ENCODE results near the gene IGFL2. TPM values are rescaled to one million over a fixed set of nuclear protein-coding genes. Genes with fewer than 3 reads are reported as not detected.
"Not testable (repeated sequence)": the region's sequence is repeated elsewhere in the genome, so short reads cannot be mapped to it uniquely, and the experiment has no call there.

IGFL2 gene
- total RNA-seq, 1 experiment from 2014 or later, result not detected

DNA sequence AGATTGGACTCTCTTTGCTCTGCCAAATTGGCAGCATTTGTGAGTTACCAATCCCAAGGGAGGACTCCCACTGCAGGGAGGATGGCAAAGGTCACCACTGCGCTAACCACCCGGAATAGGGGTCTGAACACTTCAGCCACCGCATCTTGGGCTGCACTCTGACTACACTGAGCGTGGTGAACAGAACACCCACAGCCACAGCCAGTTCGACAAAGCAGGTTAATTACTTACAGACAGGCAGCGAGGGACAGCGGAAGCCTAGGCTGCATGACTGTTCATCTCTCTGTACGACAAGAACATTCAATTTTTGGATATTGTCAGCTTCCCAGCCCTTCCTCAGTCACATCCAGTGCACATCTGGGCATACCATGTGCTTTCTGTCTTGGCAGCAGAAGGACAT is 59.8 kb downstream of the IGFL2 start:
- not testable (repeated sequence) for DNase-seq (ENCODE audit: low read depth)

DNA sequence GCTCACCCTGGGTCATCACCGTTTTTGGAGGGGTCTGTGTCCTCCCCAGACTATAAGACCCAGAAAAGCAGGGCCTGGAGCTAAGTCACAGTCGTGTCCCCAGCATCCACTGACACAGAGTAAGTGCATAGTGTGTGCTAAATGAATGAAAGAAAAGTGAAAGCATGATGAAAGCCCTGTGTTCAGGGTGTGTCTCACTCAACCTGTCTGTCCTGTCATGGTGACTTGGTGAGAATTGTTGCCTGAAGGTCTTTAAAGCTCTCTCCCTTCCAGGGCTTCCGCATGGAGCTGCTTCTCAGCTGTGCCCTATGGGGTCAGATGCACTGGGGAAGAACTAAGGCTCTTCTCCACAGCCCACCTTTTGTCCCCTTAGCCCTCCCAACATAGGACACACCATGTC is 61.0 kb downstream of the IGFL2 start:
- DNase-seq (ENCODE audit: low read depth), result no peak

DNA sequence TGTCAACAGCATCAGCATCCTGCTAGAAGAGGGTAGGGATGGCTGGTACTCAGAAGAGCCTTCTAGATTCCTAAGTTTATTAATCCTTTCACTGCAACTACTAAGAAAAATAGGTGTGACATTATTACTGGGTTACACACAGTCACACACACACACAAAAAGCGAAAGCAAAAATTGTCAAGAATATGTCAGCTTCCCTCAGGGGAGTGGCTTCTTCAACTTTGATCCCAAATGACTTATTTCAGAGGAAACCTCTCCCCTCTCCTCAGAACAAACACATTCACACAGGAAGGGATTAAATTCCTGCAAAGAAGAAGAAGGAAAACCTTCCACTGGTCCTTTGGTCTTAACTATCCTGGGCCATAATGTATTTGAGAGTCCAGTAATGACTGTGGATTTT is 61.4 kb downstream of the IGFL2 start:
- DNase-seq (ENCODE audit: low read depth), result no peak

DNA sequence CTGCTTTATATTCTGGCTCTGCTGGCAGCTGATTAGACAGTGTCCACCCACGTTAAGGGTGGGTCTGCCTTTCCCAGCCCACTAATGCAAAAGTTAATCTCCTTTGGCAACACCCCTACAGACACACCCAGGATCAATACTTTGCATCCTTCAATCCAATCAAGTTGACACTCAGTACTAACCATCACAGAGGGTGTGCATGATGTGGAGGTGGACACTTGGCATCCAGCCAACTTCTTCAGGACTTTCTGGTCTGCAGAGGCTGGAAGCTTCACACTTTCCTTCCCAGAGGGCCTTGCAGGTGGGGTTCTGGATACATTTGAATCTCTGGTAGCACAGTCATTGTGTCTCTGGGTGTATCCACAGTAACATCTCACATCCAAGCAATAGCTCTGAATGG is 62.6 kb downstream of the IGFL2 start:
- DNase-seq (ENCODE audit: low read depth), result no peak

Other genes starting within 250 kb of the IGFL2 start
- 3.2 and 3.5 TPM in 2 replicates for gene MYPOP, start 245.6 kb upstream of the IGFL2 start, total RNA-seq (2014; rRNA removed)
- gene NANOS2, start 233.5 kb upstream of the IGFL2 start, total RNA-seq (2014; rRNA removed), result not detected in 2 replicates
- not detected in 2 replicates for gene NOVA2, start 174.4 kb upstream of the IGFL2 start, total RNA-seq (2014; rRNA removed)
- 9.4 and 13.2 TPM in 2 replicates for gene CCDC61, start 152.8 kb upstream of the IGFL2 start, total RNA-seq (2014; rRNA removed)
- gene PGLYRP1, start 125.2 kb upstream of the IGFL2 start, total RNA-seq (2014; rRNA removed), result not detected in 2 replicates
- gene IGFL4, start 107.2 kb upstream of the IGFL2 start, total RNA-seq (2014; rRNA removed), result not detected in 2 replicates
- 0.40 TPM in 1 of 2 replicates, not detected in the other for gene IGFL3, start 23.6 kb upstream of the IGFL2 start, total RNA-seq (2014; rRNA removed)
- gene IGFL1, start 81.5 kb downstream of the IGFL2 start, total RNA-seq (2014; rRNA removed), result not detected in 2 replicates
- not detected in 2 replicates for gene HIF3A, start 148.8 kb downstream of the IGFL2 start, total RNA-seq (2014; rRNA removed)
- gene PPP5C, start 198.8 kb downstream of the IGFL2 start, total RNA-seq (2014; rRNA removed), result 89.7 and 97.8 TPM in 2 replicates

Measured in LHCN-M2 (cell line).